ENCODE results near the gene DIRAS2.

Gene DIRAS2

GRCh38 chr9:90645721-90646120, 3.1 kb upstream of the DIRAS2 start:
- Histone ChIP-seq H3K27ac (no peak overlapping the region), H3K4me3 (ENCODE audit: low read depth, low read length) (no peak overlapping the region), H3K36me3 (replicated peaks) (no peaks in the 10 kb centered on the region), H3K27me3 (replicated peaks) (peaks cover 10% of the 10 kb centered on the region)
- no peak for DNase-seq
- in situ Hi-C loops (cut with HindIII; ENCODE audit: low pct_ligation_motif_present, low sequenced_read_pairs) = no loop called here
- TF ChIP-seq CTCF (IDR thresholded peaks at IDR 0.05; ENCODE audit: low read depth, low read length, missing control alignments) = no peak

- H3K36me3 ChIP-seq (replicated peaks) = no peaks in the 10 kb centered on the region
- in situ Hi-C loops (cut with HindIII; ENCODE audit: low pct_ligation_motif_present, low sequenced_read_pairs) = no loop called here
- H3K4me3 ChIP-seq (ENCODE audit: low read depth, low read length) = no peak overlapping the region
- no peak for DNase-seq
- H3K27me3 ChIP-seq (replicated peaks) = peaks cover 10% of the 10 kb centered on the region
- no peak for TF ChIP-seq CTCF (IDR thresholded peaks at IDR 0.05; ENCODE audit: low read depth, low read length, missing control alignments)
- H3K27ac ChIP-seq = no peak overlapping the region
Observed at GRCh38 chr9:90641884-90642487, 638 bp downstream of the DIRAS2 start.

GRCh38 chr9:90641086-90641485, 1.5 kb downstream of the DIRAS2 start:
- DNase-seq = no peak
- Histone ChIP-seq H3K27me3 (replicated peaks) (peaks cover 10% of the 10 kb centered on the region), H3K27ac (no peak overlapping the region), H3K36me3 (replicated peaks) (no peaks in the 10 kb centered on the region), H3K4me3 (ENCODE audit: low read depth, low read length) (no peak overlapping the region)
- in situ Hi-C loops (cut with HindIII; ENCODE audit: low pct_ligation_motif_present, low sequenced_read_pairs) = no loop called here
- no peak for TF ChIP-seq CTCF (IDR thresholded peaks at IDR 0.05; ENCODE audit: low read depth, low read length, missing control alignments)

GRCh38 chr9:90640361-90640760, 2.3 kb downstream of the DIRAS2 start:
- Histone ChIP-seq H3K36me3 (replicated peaks) (no peaks in the 10 kb centered on the region), H3K27me3 (replicated peaks) (peaks cover 10% of the 10 kb centered on the region), H3K27ac (no peak overlapping the region), H3K4me3 (ENCODE audit: low read depth, low read length) (no peak overlapping the region)
- in situ Hi-C loops (cut with HindIII; ENCODE audit: low pct_ligation_motif_present, low sequenced_read_pairs) = no loop called here
- no peak for DNase-seq
- TF ChIP-seq CTCF (IDR thresholded peaks at IDR 0.05; ENCODE audit: low read depth, low read length, missing control alignments) = no peak

- TF ChIP-seq CTCF (IDR thresholded peaks at IDR 0.05; ENCODE audit: low read depth, low read length, missing control alignments) = no peak
- Histone ChIP-seq H3K27ac (no peak overlapping the region), H3K4me3 (ENCODE audit: low read depth, low read length) (no peak overlapping the region), H3K27me3 (replicated peaks) (peaks cover 10% of the 10 kb centered on the region), H3K36me3 (replicated peaks) (no peaks in the 10 kb centered on the region)
- in situ Hi-C loops (cut with HindIII; ENCODE audit: low pct_ligation_motif_present, low sequenced_read_pairs) = no loop called here
- DNase-seq = no peak
Observed at GRCh38 chr9:90637626-90638025, 5.0 kb downstream of the DIRAS2 start.

GRCh38 chr9:90632647-90633207, 9.9 kb downstream of the DIRAS2 start:
- in situ Hi-C loops (cut with HindIII; ENCODE audit: low pct_ligation_motif_present, low sequenced_read_pairs) = no loop called here
- Histone ChIP-seq H3K27ac (no peak overlapping the region), H3K4me3 (ENCODE audit: low read depth, low read length) (no peak overlapping the region), H3K27me3 (replicated peaks) (no peaks in the 10 kb centered on the region), H3K36me3 (replicated peaks) (no peaks in the 10 kb centered on the region)
- no peak for TF ChIP-seq CTCF (IDR thresholded peaks at IDR 0.05; ENCODE audit: low read depth, low read length, missing control alignments)
- DNase-seq = no peak

All from brain microvascular endothelial cell (primary cell).